Thyroid gland (tissue), 4 donors: ENCODE results near the gene GPS1. TPM values are rescaled to one million over a fixed set of nuclear protein-coding genes. Genes with fewer than 3 reads are reported as not detected.

ENCODE experiments used
- DNase-seq, 2 donors: peaks; one replicate each; pipeline ENCODE4 v3.0.0-alpha.2; 2019
- H3K27ac ChIP-seq, 3 donors: fragments of 200-600 bp; sonication (generic); 1 replicate in 2 of 3; 2 replicates in 1 of 3; pipeline ENCODE4 v1.5.1; 2016 to 2019; ENCODE audit warnings: mild to moderate bottlenecking in 1 of 3, moderate library complexity in 1 of 3
- H3K27me3 ChIP-seq: fragments of 200-600 bp; sonication (generic); one replicate; pipeline ENCODE4 v1.5.1; 2019
- H3K36me3 ChIP-seq, 2 donors: fragments of 200-600 bp; sonication (generic); one replicate each; pipeline ENCODE4 v1.5.1; 2016 to 2019
- H3K4me1 ChIP-seq, 2 donors: fragments of 200-600 bp; sonication (generic); one replicate each; pipeline ENCODE4 v1.5.1; 2017 to 2019
- H3K4me3 ChIP-seq, 3 donors: fragments of 200-600 bp; sonication (generic); replicated peaks in 1 of 3; 1 replicate in 2 of 3; 2 replicates in 1 of 3; pipeline ENCODE4 v1.5.1; 2016; ENCODE audit warnings: mild to moderate bottlenecking in 1 of 3
- H3K9me3 ChIP-seq: fragments of 200-600 bp; sonication (generic); one replicate; pipeline ENCODE4 v1.5.1; 2017
- CTCF ChIP-seq, 6 experiments: fragments of 200-600 bp in 3 of 6; fragments of 450-650 bp in 3 of 6; sonication (generic) in 3 of 6; IDR thresholded peaks; one replicate each; pipeline ENCODE4 v1.5.1; 2016 to 2019; ENCODE audit warnings: antibody characterized with exemption in 6 of 6, mild to moderate bottlenecking in 2 of 6, inconsistent platforms in 1 of 6, moderate library complexity in 1 of 6
- POLR2A ChIP-seq, 2 donors: fragments of 450-650 bp; IDR thresholded peaks; one replicate each; pipeline ENCODE4 v1.6.1; 2017; ENCODE audit warnings: antibody characterized with exemption in 2 of 2, mild to moderate bottlenecking in 2 of 2, moderate library complexity in 1 of 2
- WGBS, 2 donors: methylation state at CpG; one replicate each; pipeline ENCODE4 v1.1.5; 2017; 5-methylcytosine and 5-hydroxymethylcytosine counted together
- intact Hi-C: fragments of 100-400 bp; cut with DNase I; formaldehyde crosslinking; loops from one replicate; pipeline ENCODE4 v1.15.1; 2023
- total RNA-seq, 4 donors: library from RNA; depleted of rRNA; stranded (reverse); fragments of >200 nt; gene quantifications; one replicate each; pipeline ENCODE4 v1.2.3, GENCODE V29; 2016

Gene GPS1
- total RNA-seq, 4 donors from 2014 or later = 80.1 to 164 (median 102) TPM

GRCh38 chr17:82042649-82043048, 9.0 kb upstream of the GPS1 start:
- Histone ChIP-seq H3K9me3 (no peaks in the 10 kb centered on the region), H3K36me3 (no peaks in the 10 kb centered on the region), H3K27me3 (no peaks in the 10 kb centered on the region), H3K27ac (no peak overlapping the region), H3K4me1 (no peaks in the 10 kb centered on the region), H3K4me3 (no peak overlapping the region)
- 82 to 93% methylated on average over 3 to 7 of the region's 9 CpGs for WGBS, 2 donors
- DNase-seq = no peak
- intact Hi-C loops = no loop called here
- TF ChIP-seq POLR2A (IDR thresholded peaks at IDR 0.05) (no peak), CTCF (IDR thresholded peaks at IDR 0.05) (no peak)

GRCh38 chr17:82043507-82043906, 8.2 kb upstream of the GPS1 start:
- no peaks in the 10 kb centered on the region for H3K9me3 ChIP-seq
- no peak overlapping the region for H3K4me3 ChIP-seq
- intact Hi-C loops = no loop called here
- no peak for DNase-seq
- H3K27me3 ChIP-seq = no peaks in the 10 kb centered on the region
- H3K36me3 ChIP-seq = no peaks in the 10 kb centered on the region
- H3K27ac ChIP-seq = no peak overlapping the region
- no peaks in the 10 kb centered on the region for H3K4me1 ChIP-seq
- 68 to 71% methylated on average over 6 to 12 of the region's 16 CpGs for WGBS, 2 donors
- TF ChIP-seq CTCF (IDR thresholded peaks at IDR 0.05) = no peak
- no peak for TF ChIP-seq POLR2A (IDR thresholded peaks at IDR 0.05)

GRCh38 chr17:82045936-82046484, 5.7 kb upstream of the GPS1 start:
- intact Hi-C loops = no loop called here
- Histone ChIP-seq H3K4me1 (peaks cover 6 to 9% of the 10 kb centered on the region in 2 donors), H3K27ac (no peak overlapping the region), H3K27me3 (no peaks in the 10 kb centered on the region), H3K36me3 (peaks cover 4 to 8% of the 10 kb centered on the region in 2 donors), H3K9me3 (no peaks in the 10 kb centered on the region), H3K4me3 (no peak overlapping the region)
- 82 to 87% methylated on average over 4 to 13 of the region's 14 CpGs for WGBS, 2 donors
- no peak for TF ChIP-seq POLR2A (IDR thresholded peaks at IDR 0.05)
- TF ChIP-seq CTCF (IDR thresholded peaks at IDR 0.05) = no peak
- DNase-seq = no peak

- Histone ChIP-seq H3K36me3 (peaks cover 4 to 8% of the 10 kb centered on the region in 2 donors), H3K9me3 (no peaks in the 10 kb centered on the region), H3K27me3 (no peaks in the 10 kb centered on the region), H3K4me1 (peaks cover 6 to 10% of the 10 kb centered on the region in 2 donors), H3K27ac (no peak overlapping the region), H3K4me3 (no peak overlapping the region)
- TF ChIP-seq POLR2A (IDR thresholded peaks at IDR 0.05) (no peak), CTCF (IDR thresholded peaks at IDR 0.05) (no peak)
- DNase-seq = no peak
- intact Hi-C loops = no loop called here
- 95 to 96% methylated on average over 21 of the region's 21 CpGs for WGBS, 2 donors
These were observed 4.8 kb upstream of the GPS1 start for GRCh38 chr17:82046903-82047302.

- DNase-seq = no peak
- Histone ChIP-seq H3K27ac (no peak overlapping the region), H3K4me3 (no peak overlapping the region), H3K27me3 (no peaks in the 10 kb centered on the region), H3K36me3 (peaks cover 4 to 8% of the 10 kb centered on the region in 2 donors), H3K4me1 (peaks cover 7 to 11% of the 10 kb centered on the region in 2 donors), H3K9me3 (no peaks in the 10 kb centered on the region)
- no peak for TF ChIP-seq CTCF (IDR thresholded peaks at IDR 0.05)
- no peak for TF ChIP-seq POLR2A (IDR thresholded peaks at IDR 0.05)
- intact Hi-C loops = no loop called here
- 88 to 94% methylated on average over 24 of the region's 24 CpGs for WGBS, 2 donors
These were observed 4.3 kb upstream of the GPS1 start for GRCh38 chr17:82047379-82047778.
